ENCODE results near the gene NUP133.

The NUP133 gene

DNA sequence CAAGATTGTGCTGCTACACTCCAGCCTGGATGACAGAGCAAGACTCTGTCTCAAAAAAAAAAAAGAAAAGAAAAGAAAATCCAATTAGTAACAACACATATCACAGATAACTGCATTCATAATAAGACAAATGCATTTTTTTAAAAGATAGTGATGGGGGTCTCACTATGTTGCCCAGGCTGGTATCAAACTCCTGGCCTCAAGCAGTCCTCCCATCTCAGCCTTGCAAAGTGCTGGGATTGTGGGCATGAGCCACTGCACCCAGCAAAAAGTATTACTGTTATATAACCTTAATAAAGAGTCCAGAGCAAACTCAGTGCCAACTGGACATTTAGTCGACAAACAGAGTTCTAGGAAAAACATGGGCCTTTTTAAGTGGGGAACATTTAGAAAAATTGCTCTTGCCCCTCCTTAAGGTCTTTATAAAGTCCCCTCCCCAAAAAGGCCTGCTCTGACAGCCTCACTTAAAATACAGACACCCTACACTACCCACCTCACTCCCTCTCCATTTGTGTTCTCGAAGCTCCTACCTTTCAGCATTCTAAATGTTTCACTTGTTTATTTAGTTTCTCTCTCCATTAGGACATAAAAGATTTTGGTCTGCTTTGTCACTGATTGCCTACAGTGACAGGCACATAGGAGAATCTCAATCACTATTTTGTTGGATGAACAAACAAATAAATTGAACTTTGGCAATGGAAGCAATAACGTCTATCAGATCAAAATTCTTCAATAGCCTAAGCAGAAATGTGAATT is 42.8 kb upstream of the NUP133 start:
- no peak for DNase-seq (ENCODE audit: low read depth)
- H3K4me3 ChIP-seq (ENCODE audit: low read depth, low read length), result no peak overlapping the region
- in situ Hi-C loops (cut with HindIII; ENCODE audit: low sequenced_read_pairs), result no loop called here
- TF ChIP-seq CTCF (IDR thresholded peaks at IDR 0.05; ENCODE audit: low read depth, low read length, missing control alignments), result no peak

GRCh38 chr1:229547542-229547941 is 39.4 kb upstream of the NUP133 start:
- H3K4me3 ChIP-seq (ENCODE audit: low read depth, low read length), result no peak overlapping the region
- no peak for DNase-seq (ENCODE audit: low read depth)
- TF ChIP-seq CTCF (IDR thresholded peaks at IDR 0.05; ENCODE audit: low read depth, low read length, missing control alignments), result no peak
- in situ Hi-C loops (cut with HindIII; ENCODE audit: low sequenced_read_pairs), result no loop called here

GRCh38 chr1:229544587-229544986 is 36.4 kb upstream of the NUP133 start:
- TF ChIP-seq CTCF (IDR thresholded peaks at IDR 0.05; ENCODE audit: low read depth, low read length, missing control alignments), result no peak
- no peak overlapping the region for H3K4me3 ChIP-seq (ENCODE audit: low read depth, low read length)
- no peak for DNase-seq (ENCODE audit: low read depth)
- in situ Hi-C loops (cut with HindIII; ENCODE audit: low sequenced_read_pairs), result no loop called here

DNA sequence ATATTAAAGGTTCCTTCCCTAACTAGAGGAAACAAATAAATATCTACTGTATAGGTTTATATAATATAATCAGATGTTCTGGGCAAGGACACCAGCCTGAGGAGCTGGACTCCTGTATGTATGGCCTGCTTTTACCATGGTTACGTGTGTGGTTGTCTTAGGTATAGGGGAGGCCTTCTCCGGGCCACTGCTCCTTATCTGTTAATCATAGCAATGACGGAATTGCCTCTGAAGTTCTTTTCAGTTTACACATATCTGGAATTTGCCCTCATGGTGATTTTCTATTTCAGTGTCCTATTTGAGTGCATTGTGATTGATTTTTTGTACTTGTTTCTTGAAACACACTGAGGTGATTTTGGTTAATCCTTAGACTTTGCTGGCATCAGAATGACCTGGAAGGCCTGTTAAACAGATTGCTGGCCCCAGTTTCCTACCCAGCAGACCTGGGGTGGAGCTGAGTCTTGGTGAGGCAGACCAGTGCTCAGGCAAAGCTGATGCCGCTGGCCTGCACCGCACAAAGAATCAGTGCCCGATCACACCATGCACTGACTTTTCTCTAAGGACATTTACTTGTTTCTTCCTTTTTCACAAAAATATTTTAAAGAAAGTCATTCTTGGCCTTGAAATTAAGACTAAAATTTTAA is 31.8 kb upstream of the NUP133 start:
- in situ Hi-C loops (cut with HindIII; ENCODE audit: low sequenced_read_pairs), result no loop called here
- DNase-seq (ENCODE audit: low read depth), result no peak
- no peak for TF ChIP-seq CTCF (IDR thresholded peaks at IDR 0.05; ENCODE audit: low read depth, low read length, missing control alignments)

GRCh38 chr1:229538945-229539344 is 30.8 kb upstream of the NUP133 start:
- H3K4me3 ChIP-seq (ENCODE audit: low read depth, low read length), result no peak overlapping the region
- in situ Hi-C loops (cut with HindIII; ENCODE audit: low sequenced_read_pairs), result no loop called here
- no peak for TF ChIP-seq CTCF (IDR thresholded peaks at IDR 0.05; ENCODE audit: low read depth, low read length, missing control alignments)
- no peak for DNase-seq (ENCODE audit: low read depth)

More for the DNA sequence above, 31.8 kb upstream of the NUP133 start:
- no peak overlapping the region for H3K4me3 ChIP-seq (ENCODE audit: low read depth, low read length)

DNA sequence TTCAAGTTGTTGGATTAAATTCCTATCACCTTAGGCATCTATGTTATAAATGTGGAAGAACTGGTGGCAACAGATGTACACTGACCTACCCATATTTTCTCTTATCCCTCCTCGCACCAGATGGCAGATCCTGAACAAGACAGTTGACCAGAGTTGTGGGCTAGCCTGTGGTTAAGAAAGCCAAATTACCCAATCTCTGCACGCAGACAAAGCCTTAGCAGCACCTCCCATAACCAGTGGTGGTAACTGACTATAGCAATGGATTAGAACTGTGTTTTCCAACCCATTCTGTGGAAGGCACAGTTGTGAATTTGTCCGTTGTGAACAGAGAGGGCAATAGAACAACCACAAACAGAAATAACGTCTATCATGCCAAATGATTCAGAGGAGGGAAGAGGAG is 29.8 kb upstream of the NUP133 start:
- in situ Hi-C loops (cut with HindIII; ENCODE audit: low sequenced_read_pairs), result no loop called here
- no peak for TF ChIP-seq CTCF (IDR thresholded peaks at IDR 0.05; ENCODE audit: low read depth, low read length, missing control alignments)
- no peak for DNase-seq (ENCODE audit: low read depth)

More for the DNA sequence above, 29.8 kb upstream of the NUP133 start:
- H3K4me3 ChIP-seq (ENCODE audit: low read depth, low read length), result no peak overlapping the region

Data from astrocyte of the cerebellum (primary cell).